T-helper 2 cell treated with Interferon-gamma antibody and Interleukin-4, amounts not matched to agents 5 μg/mL and 100 μg/mL, for 36 hours (primary cell): ENCODE measurements around the gene OTOR.

Source experiments
- DNase-seq: peaks from one replicate; pipeline ENCODE4 v3.0.0; 2021; ENCODE audit warnings: low spot score
- H3K27ac Mint-ChIP-seq: one replicate; pipeline ENCODE4 v1.8.0; 2021; ENCODE audit warnings: mild to moderate bottlenecking, mixed read lengths
- H3K27me3 Mint-ChIP-seq: one replicate; pipeline ENCODE4 v1.8.0; 2021; ENCODE audit warnings: low read depth, mixed read lengths
- H3K36me3 Mint-ChIP-seq: one replicate; pipeline ENCODE4 v1.8.0; 2021; ENCODE audit warnings: low read depth, mixed read lengths
- H3K4me1 Mint-ChIP-seq: one replicate; pipeline ENCODE4 v1.8.0; 2021; ENCODE audit warnings: low read depth, mixed read lengths
- H3K4me3 Mint-ChIP-seq: one replicate; pipeline ENCODE4 v1.8.0; 2022; ENCODE audit warnings: mild to moderate bottlenecking, moderate library complexity, mixed read lengths
- H3K9me3 Mint-ChIP-seq: one replicate; pipeline ENCODE4 v1.8.0; 2021; ENCODE audit warnings: mixed read lengths

The OTOR gene, protein sequence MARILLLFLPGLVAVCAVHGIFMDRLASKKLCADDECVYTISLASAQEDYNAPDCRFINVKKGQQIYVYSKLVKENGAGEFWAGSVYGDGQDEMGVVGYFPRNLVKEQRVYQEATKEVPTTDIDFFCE

GRCh38 chr20:16748308-16748900, at the start of gene OTOR:
Gene OTOR, plus strand, starts transcription at chr20:16748358. Its CDS starts 44 bp downstream, at chr20:16748402.
- H3K27ac Mint-ChIP-seq, result no peak within 1 kb of the TSS
- no peak within 1 kb of the TSS for H3K4me3 Mint-ChIP-seq
- peaks cover 47% of the 10 kb centered on the region for H3K27me3 Mint-ChIP-seq
- H3K36me3 Mint-ChIP-seq, result no peaks in the 10 kb centered on the region
- no peaks in the 10 kb centered on the region for H3K9me3 Mint-ChIP-seq
- no peak for DNase-seq
- peaks cover 2% of the 10 kb centered on the region for H3K4me1 Mint-ChIP-seq

DNA sequence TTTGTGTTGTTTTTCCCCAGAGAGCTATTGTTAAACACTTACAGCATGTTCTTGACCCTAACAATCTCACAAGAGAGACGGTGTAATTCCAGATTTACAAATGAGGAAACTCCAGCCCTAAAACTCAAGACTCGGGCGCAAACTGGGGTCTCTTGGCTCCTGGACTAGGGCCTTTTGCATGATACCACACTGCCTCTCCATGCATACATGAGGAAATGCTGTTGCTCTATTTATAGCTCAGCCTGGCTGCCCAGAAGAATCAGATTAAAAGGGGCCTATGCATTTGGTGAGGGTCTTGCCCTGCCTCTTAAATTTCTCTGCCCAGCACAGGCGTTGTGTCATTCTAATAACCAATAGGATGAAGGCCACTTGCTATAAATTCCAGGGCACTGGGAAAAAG, 48.9 kb upstream of the OTOR start:
- no peaks in the 10 kb centered on the region for H3K9me3 Mint-ChIP-seq
- no peaks in the 10 kb centered on the region for H3K4me1 Mint-ChIP-seq
- DNase-seq, result no peak
- no peak overlapping the region for H3K4me3 Mint-ChIP-seq
- no peaks in the 10 kb centered on the region for H3K36me3 Mint-ChIP-seq
- H3K27me3 Mint-ChIP-seq, result peaks cover 30% of the 10 kb centered on the region
- H3K27ac Mint-ChIP-seq, result no peak overlapping the region

GRCh38 chr20:16701296-16701695, 46.9 kb upstream of the OTOR start:
- no peak for DNase-seq
- H3K9me3 Mint-ChIP-seq, result peaks cover 12% of the 10 kb centered on the region
- no peak overlapping the region for H3K27ac Mint-ChIP-seq
- H3K36me3 Mint-ChIP-seq, result peaks cover 7% of the 10 kb centered on the region
- no peaks in the 10 kb centered on the region for H3K4me1 Mint-ChIP-seq
- H3K27me3 Mint-ChIP-seq, result peaks cover 27% of the 10 kb centered on the region
- H3K4me3 Mint-ChIP-seq, result no peak overlapping the region

GRCh38 chr20:16703570-16703969, 44.6 kb upstream of the OTOR start:
- no peak for DNase-seq
- H3K9me3 Mint-ChIP-seq, result peaks cover 20% of the 10 kb centered on the region
- peaks cover 25% of the 10 kb centered on the region for H3K27me3 Mint-ChIP-seq
- peaks cover 12% of the 10 kb centered on the region for H3K4me1 Mint-ChIP-seq
- H3K27ac Mint-ChIP-seq, result no peak overlapping the region
- H3K36me3 Mint-ChIP-seq, result peaks cover 7% of the 10 kb centered on the region
- H3K4me3 Mint-ChIP-seq, result no peak overlapping the region

- H3K4me1 Mint-ChIP-seq, result peaks cover 34% of the 10 kb centered on the region
- H3K36me3 Mint-ChIP-seq, result peaks cover 10% of the 10 kb centered on the region
- DNase-seq, result no peak
- H3K4me3 Mint-ChIP-seq, result peak overlapping the region; percentile 64
- H3K9me3 Mint-ChIP-seq, result peaks cover 20% of the 10 kb centered on the region
- no peak overlapping the region for H3K27ac Mint-ChIP-seq
- peaks cover 29% of the 10 kb centered on the region for H3K27me3 Mint-ChIP-seq
These were observed 40.5 kb upstream of the OTOR start for GRCh38 chr20:16707674-16708073.

DNA sequence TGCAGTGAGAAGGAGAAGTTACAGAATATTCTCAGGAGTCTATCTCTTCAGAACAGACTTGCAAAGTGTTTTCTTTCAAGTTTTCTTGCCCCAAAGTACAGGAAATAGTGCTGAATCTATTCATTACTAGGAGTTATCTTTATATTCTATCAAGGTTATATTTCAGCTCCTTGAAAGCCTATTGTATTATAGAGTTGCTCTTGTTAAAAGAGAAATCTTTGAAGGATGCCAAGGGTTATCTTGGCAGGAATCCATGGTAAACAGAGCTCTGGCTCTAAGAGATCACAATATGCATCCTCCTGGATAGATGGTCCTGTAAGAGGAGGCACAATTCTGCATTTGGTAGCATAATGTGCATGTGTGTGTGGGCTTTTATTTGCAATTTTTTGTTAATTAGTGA, 39.6 kb upstream of the OTOR start:
- DNase-seq, result no peak
- peaks cover 10% of the 10 kb centered on the region for H3K36me3 Mint-ChIP-seq
- peak overlapping the region; percentile 68 for H3K27ac Mint-ChIP-seq
- peaks cover 20% of the 10 kb centered on the region for H3K9me3 Mint-ChIP-seq
- peak overlapping the region; percentile 64 for H3K4me3 Mint-ChIP-seq
- H3K27me3 Mint-ChIP-seq, result peaks cover 35% of the 10 kb centered on the region
- peaks cover 34% of the 10 kb centered on the region for H3K4me1 Mint-ChIP-seq

DNA sequence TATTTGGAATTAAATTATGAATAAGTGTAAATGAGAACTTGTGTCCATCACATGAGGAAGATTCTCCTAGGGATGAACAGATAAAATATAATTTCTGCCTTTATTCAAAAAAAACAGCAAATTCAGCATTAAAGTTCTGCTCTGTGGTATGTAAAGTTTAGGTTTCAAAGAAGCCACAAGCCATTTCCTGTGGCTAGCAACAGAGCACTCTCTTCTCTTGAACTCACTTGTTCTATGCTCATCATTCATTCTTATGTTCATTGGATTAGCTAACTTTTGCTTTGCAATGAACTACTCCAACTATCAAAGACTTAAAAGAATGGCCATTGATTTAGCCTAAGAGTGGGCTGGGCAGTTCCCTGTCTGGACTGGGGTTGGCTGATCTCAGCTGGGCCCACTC, 39.1 kb upstream of the OTOR start:
- H3K4me3 Mint-ChIP-seq, result peak overlapping the region; percentile 64
- peak overlapping the region; percentile 68 for H3K27ac Mint-ChIP-seq
- H3K36me3 Mint-ChIP-seq, result peaks cover 10% of the 10 kb centered on the region
- H3K4me1 Mint-ChIP-seq, result peaks cover 34% of the 10 kb centered on the region
- DNase-seq, result peak; percentile 12
- peaks cover 38% of the 10 kb centered on the region for H3K27me3 Mint-ChIP-seq
- peaks cover 20% of the 10 kb centered on the region for H3K9me3 Mint-ChIP-seq

- Mint-ChIP-seq H3K36me3 (peaks cover 3% of the 10 kb centered on the region), H3K27me3 (peaks cover 41% of the 10 kb centered on the region), H3K4me1 (peaks cover 34% of the 10 kb centered on the region), H3K4me3 (no peak overlapping the region), H3K27ac (no peak overlapping the region), H3K9me3 (peaks cover 10% of the 10 kb centered on the region)
- no peak for DNase-seq
These were observed 37.4 kb upstream of the OTOR start for GRCh38 chr20:16710781-16711180.

- peaks cover 3% of the 10 kb centered on the region for H3K36me3 Mint-ChIP-seq
- H3K27ac Mint-ChIP-seq, result no peak overlapping the region
- no peak for DNase-seq
- H3K4me3 Mint-ChIP-seq, result no peak overlapping the region
- peaks cover 44% of the 10 kb centered on the region for H3K27me3 Mint-ChIP-seq
- H3K9me3 Mint-ChIP-seq, result peaks cover 3% of the 10 kb centered on the region
- peaks cover 34% of the 10 kb centered on the region for H3K4me1 Mint-ChIP-seq
These were observed 36.4 kb upstream of the OTOR start for GRCh38 chr20:16711661-16712258.

DNA sequence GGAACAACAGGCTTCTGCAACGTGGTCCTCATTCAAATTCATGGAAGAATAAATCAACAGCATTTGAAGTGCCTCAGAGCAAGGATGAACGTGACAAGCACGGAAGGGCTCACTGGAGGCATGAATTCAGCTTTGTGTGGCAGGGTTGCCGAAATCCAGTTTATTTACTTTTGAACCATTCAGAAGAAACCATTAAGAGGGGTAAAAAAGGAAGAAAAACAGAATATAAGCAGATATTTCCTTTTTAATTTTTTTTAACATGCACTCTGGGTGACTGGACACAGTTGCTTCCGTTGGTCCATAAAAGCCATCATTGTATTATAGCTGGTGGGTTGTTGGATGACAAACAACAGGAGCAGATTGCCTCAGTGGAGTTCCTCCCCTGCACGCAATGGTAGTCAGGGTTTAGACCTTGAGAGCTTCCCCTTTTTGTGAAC, 35.6 kb upstream of the OTOR start:
- Mint-ChIP-seq H3K9me3 (no peaks in the 10 kb centered on the region), H3K4me1 (peaks cover 32% of the 10 kb centered on the region), H3K27me3 (peaks cover 50% of the 10 kb centered on the region), H3K36me3 (peaks cover 3% of the 10 kb centered on the region), H3K4me3 (no peak overlapping the region), H3K27ac (no peak overlapping the region)
- no peak for DNase-seq

- H3K4me3 Mint-ChIP-seq, result no peak overlapping the region
- no peaks in the 10 kb centered on the region for H3K9me3 Mint-ChIP-seq
- no peak for DNase-seq
- H3K36me3 Mint-ChIP-seq, result peaks cover 3% of the 10 kb centered on the region
- H3K27ac Mint-ChIP-seq, result no peak overlapping the region
- peaks cover 56% of the 10 kb centered on the region for H3K27me3 Mint-ChIP-seq
- H3K4me1 Mint-ChIP-seq, result peaks cover 27% of the 10 kb centered on the region
These were observed 35.1 kb upstream of the OTOR start for GRCh38 chr20:16713066-16713465.

- Mint-ChIP-seq H3K4me3 (no peak overlapping the region), H3K9me3 (no peaks in the 10 kb centered on the region), H3K36me3 (peaks cover 3% of the 10 kb centered on the region), H3K4me1 (peaks cover 15% of the 10 kb centered on the region), H3K27me3 (peaks cover 66% of the 10 kb centered on the region), H3K27ac (no peak overlapping the region)
- no peak for DNase-seq
These were observed 33.9 kb upstream of the OTOR start for GRCh38 chr20:16714242-16714641.

GRCh38 chr20:16714751-16715150, 33.4 kb upstream of the OTOR start:
- H3K9me3 Mint-ChIP-seq, result no peaks in the 10 kb centered on the region
- H3K4me3 Mint-ChIP-seq, result no peak overlapping the region
- peaks cover 71% of the 10 kb centered on the region for H3K27me3 Mint-ChIP-seq
- DNase-seq, result no peak
- H3K36me3 Mint-ChIP-seq, result peaks cover 3% of the 10 kb centered on the region
- H3K27ac Mint-ChIP-seq, result no peak overlapping the region
- H3K4me1 Mint-ChIP-seq, result peaks cover 12% of the 10 kb centered on the region

GRCh38 chr20:16719421-16719820, 28.7 kb upstream of the OTOR start:
- no peaks in the 10 kb centered on the region for H3K4me1 Mint-ChIP-seq
- DNase-seq, result no peak
- H3K9me3 Mint-ChIP-seq, result no peaks in the 10 kb centered on the region
- H3K4me3 Mint-ChIP-seq, result no peak overlapping the region
- peaks cover 84% of the 10 kb centered on the region for H3K27me3 Mint-ChIP-seq
- H3K27ac Mint-ChIP-seq, result no peak overlapping the region
- H3K36me3 Mint-ChIP-seq, result no peaks in the 10 kb centered on the region
